NB4 (cell line): Measurements from ENCODE around the gene TESK2.
A peak's percentile ranks its signal among the peaks of the same experiment; 100 is the strongest.
"Not testable (repeated sequence)": the region's sequence is repeated elsewhere in the genome, so short reads cannot be mapped to it uniquely, and the experiment has no call there.

ENCODE experiments used
- DNase-seq: peaks from one replicate; pipeline ENCODE4 v3.0.0; 2010; ENCODE audit warnings: low read depth
- H3K4me3 ChIP-seq: one replicate; pipeline ENCODE4 v1.5.1; 2011; ENCODE audit warnings: mild to moderate bottlenecking, low read depth, low read length, moderate library complexity
- CTCF ChIP-seq: IDR thresholded peaks from one replicate; pipeline ENCODE4 v1.5.1; 2012; ENCODE audit warnings: low read depth, low read length
- MAX ChIP-seq: IDR thresholded peaks from 2 replicates; pipeline ENCODE4 v1.6.1; 2011; ENCODE audit warnings: low read depth, low read length
- MYC ChIP-seq: IDR thresholded peaks from 2 replicates; pipeline ENCODE4 v1.6.1; 2011; ENCODE audit warnings: low read depth, low read length
- POLR2A ChIP-seq: IDR thresholded peaks from 2 replicates; pipeline ENCODE4 v1.6.1; 2011; ENCODE audit warnings: mild to moderate bottlenecking; ENCODE audit not compliant: insufficient read length; ENCODE audit errors: extremely low read depth

TESK2 gene

GRCh38 chr1:45526135-45526644, 35.2 kb upstream of the TESK2 start:
- TF ChIP-seq POLR2A, result no peak
- no peak for TF ChIP-seq CTCF
- no peak for TF ChIP-seq MYC
- TF ChIP-seq MAX, result no peak
- no peak for DNase-seq
- no peak overlapping the region for H3K4me3 ChIP-seq

GRCh38 chr1:45523975-45524374, 33.0 kb upstream of the TESK2 start:
- not testable (repeated sequence) for DNase-seq, H3K4me3 ChIP-seq

- not testable (repeated sequence) for DNase-seq, H3K4me3 ChIP-seq
Observed at GRCh38 chr1:45523516-45523915, 32.6 kb upstream of the TESK2 start.

GRCh38 chr1:45522324-45523104, 31.6 kb upstream of the TESK2 start:
- peak overlapping the region; percentile 65 for H3K4me3 ChIP-seq
- no peak for DNase-seq
- no peak for TF ChIP-seq POLR2A
- no peak for TF ChIP-seq CTCF
- TF ChIP-seq MYC, result no peak
- no peak for TF ChIP-seq MAX

GRCh38 chr1:45521413-45522323, 30.7 kb upstream of the TESK2 start, which contains the start of gene PRDX1:
Gene PRDX1, minus strand, starts transcription at chr1:45521884. Its CDS starts 2,841 bp downstream, at chr1:45519043.
- H3K4me3 ChIP-seq, result peak within 1 kb of the TSS; percentile 98
- peak; percentile 97 for DNase-seq
- TF ChIP-seq CTCF, result no peak
- peak; percentile 91 for TF ChIP-seq MYC
- TF ChIP-seq POLR2A, result peak; percentile 100
- peak; percentile 80 for TF ChIP-seq MAX

GRCh38 chr1:45519774-45520173, 28.8 kb upstream of the TESK2 start:
- not testable (repeated sequence) for DNase-seq
- H3K4me3 ChIP-seq, result peak overlapping the region; percentile 98

GRCh38 chr1:45518910-45519309, 27.9 kb upstream of the TESK2 start:
- TF ChIP-seq MAX (no peak), POLR2A (no peak), MYC (no peak), CTCF (no peak)
- no peak for DNase-seq
- no peak overlapping the region for H3K4me3 ChIP-seq

GRCh38 chr1:45518366-45518765, 27.4 kb upstream of the TESK2 start:
- H3K4me3 ChIP-seq, result not testable (repeated sequence)

More at GRCh38 chr1:45518366-45518765, 27.4 kb upstream of the TESK2 start:
- not testable (repeated sequence) for DNase-seq
